MM.1S (cell line): ENCODE measurements around the gene SYT17.

Experiments
- CTCF ChIP-seq: fragments of 300-600 bp; sonication (generic); IDR thresholded peaks from 2 replicates; pipeline ENCODE4 v1.5.1; 2016; ENCODE audit warnings: antibody characterized with exemption, low read length, mixed read lengths
- EZH2 ChIP-seq: fragments of 300-600 bp; sonication (generic); optimal IDR thresholded peaks from 2 replicates; pipeline ENCODE3; 2017; ENCODE audit warnings: low read depth, mild to moderate bottlenecking, antibody characterized with exemption, low read length, mixed read lengths

- TF ChIP-seq CTCF (no peak), EZH2 (no peak)
Measured at GRCh38 chr16:19127674-19128131, 40.3 kb upstream of the SYT17 start.
